Thyroid gland (tissue), 4 donors: Measurements from ENCODE around the gene USP9X.

Source experiments
- CTCF ChIP-seq, 6 experiments: fragments of 200-600 bp in 3 of 6; fragments of 450-650 bp in 3 of 6; sonication (generic) in 3 of 6; IDR thresholded peaks; one replicate each; pipeline ENCODE4 v1.5.1; 2016 to 2019; ENCODE audit warnings: antibody characterized with exemption in 6 of 6, mild to moderate bottlenecking in 2 of 6, inconsistent platforms in 1 of 6, moderate library complexity in 1 of 6
- POLR2A ChIP-seq, 2 donors: fragments of 450-650 bp; IDR thresholded peaks; one replicate each; pipeline ENCODE4 v1.6.1; 2017; ENCODE audit warnings: antibody characterized with exemption in 2 of 2, mild to moderate bottlenecking in 2 of 2, moderate library complexity in 1 of 2

GRCh38 chrX:41096339-41096955 is 11.2 kb downstream of the USP9X start:
- TF ChIP-seq CTCF (IDR thresholded peaks at IDR 0.05) (no peak), POLR2A (IDR thresholded peaks at IDR 0.05) (no peak)
